Lower leg skin (tissue), 3 donors: ENCODE results near the gene PRDM2.

ENCODE experiments used
- POLR2A ChIP-seq, 2 donors: fragments of 450-650 bp; IDR thresholded peaks; one replicate each; pipeline ENCODE4 v1.6.1; 2016 to 2017; ENCODE audit warnings: antibody characterized with exemption in 2 of 2, mild to moderate bottlenecking in 1 of 2, moderate library complexity in 1 of 2
- TF ChIP-seq, protein P1 (sequence below), 3 donors: fragments of 450-650 bp; IDR thresholded peaks; one replicate each; pipeline ENCODE4 v1.5.1; 2016; ENCODE audit warnings: antibody characterized with exemption in 3 of 3, mild to moderate bottlenecking in 3 of 3, moderate library complexity in 2 of 3

DNA sequence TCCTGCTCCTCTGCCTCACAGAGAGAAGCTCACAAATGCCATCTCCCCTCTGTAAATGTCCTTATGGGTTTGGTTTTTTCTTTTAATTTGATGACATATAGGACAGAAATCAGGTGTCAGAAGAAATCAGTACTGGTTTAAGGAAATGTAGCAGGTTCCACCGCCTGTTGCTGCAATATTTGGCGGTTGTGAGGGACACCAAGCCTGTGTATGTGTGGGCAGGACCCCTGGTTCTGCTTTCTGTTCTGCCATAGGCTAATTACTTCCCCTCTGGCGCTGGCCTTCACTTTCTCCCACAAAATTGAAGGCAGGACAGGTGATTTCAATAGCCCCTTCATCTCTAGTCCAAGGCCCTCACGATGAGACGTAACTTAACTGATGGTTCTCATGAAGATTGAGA, 69.2 kb downstream of the PRDM2 start:
- TF ChIP-seq, protein P1, sequence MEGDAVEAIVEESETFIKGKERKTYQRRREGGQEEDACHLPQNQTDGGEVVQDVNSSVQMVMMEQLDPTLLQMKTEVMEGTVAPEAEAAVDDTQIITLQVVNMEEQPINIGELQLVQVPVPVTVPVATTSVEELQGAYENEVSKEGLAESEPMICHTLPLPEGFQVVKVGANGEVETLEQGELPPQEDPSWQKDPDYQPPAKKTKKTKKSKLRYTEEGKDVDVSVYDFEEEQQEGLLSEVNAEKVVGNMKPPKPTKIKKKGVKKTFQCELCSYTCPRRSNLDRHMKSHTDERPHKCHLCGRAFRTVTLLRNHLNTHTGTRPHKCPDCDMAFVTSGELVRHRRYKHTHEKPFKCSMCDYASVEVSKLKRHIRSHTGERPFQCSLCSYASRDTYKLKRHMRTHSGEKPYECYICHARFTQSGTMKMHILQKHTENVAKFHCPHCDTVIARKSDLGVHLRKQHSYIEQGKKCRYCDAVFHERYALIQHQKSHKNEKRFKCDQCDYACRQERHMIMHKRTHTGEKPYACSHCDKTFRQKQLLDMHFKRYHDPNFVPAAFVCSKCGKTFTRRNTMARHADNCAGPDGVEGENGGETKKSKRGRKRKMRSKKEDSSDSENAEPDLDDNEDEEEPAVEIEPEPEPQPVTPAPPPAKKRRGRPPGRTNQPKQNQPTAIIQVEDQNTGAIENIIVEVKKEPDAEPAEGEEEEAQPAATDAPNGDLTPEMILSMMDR (IDR thresholded peaks at IDR 0.05), result no peak
- no peak for TF ChIP-seq POLR2A (IDR thresholded peaks at IDR 0.05)
